OCI-LY1 (cell line): ENCODE results near the gene SOBP.
"Not testable (repeated sequence)": the region's sequence is repeated elsewhere in the genome, so short reads cannot be mapped to it uniquely, and the experiment has no call there.

Source experiments
- H2AFZ ChIP-seq: fragments of 200-600 bp; sonication (generic), shearing (Covaris generic); 2 replicates; pipeline ENCODE4 v1.6.0; 2014; ENCODE audit warnings: antibody characterized with exemption, mild to moderate bottlenecking, low read length
- H3F3A ChIP-seq: fragments of 200-600 bp; sonication (generic), shearing (Covaris generic); 2 replicates; pipeline ENCODE4 v1.6.0; 2014; ENCODE audit warnings: mild to moderate bottlenecking, antibody characterized with exemption, low read length, moderate library complexity; ENCODE audit not compliant: insufficient read depth
- H3K27ac ChIP-seq: fragments of 200-600 bp; sonication (generic); 2 replicates; pipeline ENCODE4 v1.5.1; 2014; ENCODE audit warnings: low read length, mixed run types, mild to moderate bottlenecking, low read depth; ENCODE audit not compliant: poor library complexity, severe bottlenecking
- H3K27me3 ChIP-seq: fragments of 200-600 bp; sonication (generic); 2 replicates; pipeline ENCODE4 v1.6.0; 2014; ENCODE audit warnings: antibody characterized with exemption, mild to moderate bottlenecking, low read length, moderate library complexity; ENCODE audit not compliant: insufficient read depth
- H3K36me3 ChIP-seq: fragments of 200-600 bp; sonication (generic); 2 replicates; pipeline ENCODE4 v1.6.1; 2014; ENCODE audit warnings: mild to moderate bottlenecking, antibody characterized with exemption, low read length, moderate library complexity, mixed read lengths; ENCODE audit not compliant: insufficient read depth
- H3K4me1 ChIP-seq: fragments of 200-600 bp; sonication (generic); 2 replicates; pipeline ENCODE4 v1.5.1; 2014; ENCODE audit warnings: mild to moderate bottlenecking, low read length, moderate library complexity; ENCODE audit not compliant: insufficient read depth, severe bottlenecking
- H3K4me2 ChIP-seq: fragments of 200-600 bp; sonication (generic), shearing (Covaris generic); 2 replicates; pipeline ENCODE4 v1.6.1; 2014; ENCODE audit warnings: low read length
- H3K4me3 ChIP-seq: fragments of 200-600 bp; sonication (generic); 2 replicates; pipeline ENCODE4 v1.5.1; 2014; ENCODE audit warnings: low read length, low read depth, mild to moderate bottlenecking, mixed read lengths; ENCODE audit not compliant: poor library complexity, severe bottlenecking
- H3K79me2 ChIP-seq: fragments of 200-600 bp; shearing (Covaris generic); 2 replicates; pipeline ENCODE4 v1.6.1; 2016; ENCODE audit warnings: mixed run types, low read length, mixed read lengths; ENCODE audit not compliant: insufficient read depth
- H3K9ac ChIP-seq: fragments of 200-600 bp; sonication (generic), shearing (Covaris generic); 2 replicates; pipeline ENCODE4 v1.6.1; 2014; ENCODE audit warnings: mild to moderate bottlenecking, low read length, mixed read lengths
- H3K9me2 ChIP-seq: fragments of 200-600 bp; sonication (generic), shearing (Covaris generic); 2 replicates; pipeline ENCODE4 v1.6.1; 2014; ENCODE audit warnings: low read depth, mild to moderate bottlenecking, low read length, mixed read lengths
- H3K9me3 ChIP-seq: fragments of 200-600 bp; shearing (Covaris generic); 2 replicates; pipeline ENCODE4 v1.6.1; 2014; ENCODE audit warnings: low read length, mixed read lengths
- H4K20me1 ChIP-seq: fragments of 200-600 bp; sonication (generic), shearing (Covaris generic); 2 replicates; pipeline ENCODE4 v1.6.0; 2016; ENCODE audit warnings: mild to moderate bottlenecking, low read length; ENCODE audit not compliant: insufficient read depth
- EZH2 ChIP-seq: fragments of 200-600 bp; sonication (generic), shearing (Covaris generic); IDR thresholded peaks from 2 replicates; pipeline ENCODE4 v1.8.0; 2017; ENCODE audit warnings: borderline replicate concordance, mixed run types, mild to moderate bottlenecking, antibody characterized with exemption, low read length, moderate library complexity, mixed read lengths
- TF ChIP-seq, protein P1 (sequence below): fragments of 200-600 bp; sonication (generic), shearing (Covaris generic); IDR thresholded peaks from 2 replicates; pipeline ENCODE4 v1.5.1; 2017; ENCODE audit warnings: mild to moderate bottlenecking, antibody characterized with exemption, low read length, moderate library complexity, mixed read lengths

The SOBP gene

DNA sequence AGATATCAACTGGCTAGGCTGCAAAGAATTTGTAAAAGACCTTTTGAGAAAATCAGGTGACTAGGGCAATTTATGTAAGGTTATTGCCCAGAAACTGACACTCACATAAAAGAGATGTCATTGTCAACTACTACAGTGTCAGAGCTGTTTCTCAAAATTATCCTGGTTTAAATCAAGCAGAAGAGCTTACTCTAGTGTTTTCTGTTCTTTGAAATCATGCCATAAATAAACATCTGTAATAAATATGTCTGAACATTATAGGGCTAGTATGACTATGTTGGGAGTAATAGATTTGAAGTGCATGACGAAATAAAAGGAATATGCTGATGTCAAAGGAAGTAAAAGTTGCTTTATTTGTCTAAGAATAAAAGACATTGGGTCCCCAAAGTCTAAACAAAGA is 19.6 kb upstream of the SOBP start:
- Histone ChIP-seq H3K4me3 (no peak overlapping the region), H3K27me3 (no peaks in the 10 kb centered on the region), H3K4me1 (peaks cover 4% of the 10 kb centered on the region), H3K9me2 (no peaks in the 10 kb centered on the region), H3K79me2 (no peaks in the 10 kb centered on the region), H3F3A (no peaks in the 10 kb centered on the region), H3K4me2 (no peak overlapping the region), H4K20me1 (no peaks in the 10 kb centered on the region), H2AFZ (no peak overlapping the region), H3K9me3 (no peaks in the 10 kb centered on the region), H3K36me3 (no peaks in the 10 kb centered on the region), H3K9ac (no peak overlapping the region), H3K27ac (no peak overlapping the region)
- no peak for TF ChIP-seq EZH2
- TF ChIP-seq, protein P1, sequence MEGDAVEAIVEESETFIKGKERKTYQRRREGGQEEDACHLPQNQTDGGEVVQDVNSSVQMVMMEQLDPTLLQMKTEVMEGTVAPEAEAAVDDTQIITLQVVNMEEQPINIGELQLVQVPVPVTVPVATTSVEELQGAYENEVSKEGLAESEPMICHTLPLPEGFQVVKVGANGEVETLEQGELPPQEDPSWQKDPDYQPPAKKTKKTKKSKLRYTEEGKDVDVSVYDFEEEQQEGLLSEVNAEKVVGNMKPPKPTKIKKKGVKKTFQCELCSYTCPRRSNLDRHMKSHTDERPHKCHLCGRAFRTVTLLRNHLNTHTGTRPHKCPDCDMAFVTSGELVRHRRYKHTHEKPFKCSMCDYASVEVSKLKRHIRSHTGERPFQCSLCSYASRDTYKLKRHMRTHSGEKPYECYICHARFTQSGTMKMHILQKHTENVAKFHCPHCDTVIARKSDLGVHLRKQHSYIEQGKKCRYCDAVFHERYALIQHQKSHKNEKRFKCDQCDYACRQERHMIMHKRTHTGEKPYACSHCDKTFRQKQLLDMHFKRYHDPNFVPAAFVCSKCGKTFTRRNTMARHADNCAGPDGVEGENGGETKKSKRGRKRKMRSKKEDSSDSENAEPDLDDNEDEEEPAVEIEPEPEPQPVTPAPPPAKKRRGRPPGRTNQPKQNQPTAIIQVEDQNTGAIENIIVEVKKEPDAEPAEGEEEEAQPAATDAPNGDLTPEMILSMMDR = no peak

DNA sequence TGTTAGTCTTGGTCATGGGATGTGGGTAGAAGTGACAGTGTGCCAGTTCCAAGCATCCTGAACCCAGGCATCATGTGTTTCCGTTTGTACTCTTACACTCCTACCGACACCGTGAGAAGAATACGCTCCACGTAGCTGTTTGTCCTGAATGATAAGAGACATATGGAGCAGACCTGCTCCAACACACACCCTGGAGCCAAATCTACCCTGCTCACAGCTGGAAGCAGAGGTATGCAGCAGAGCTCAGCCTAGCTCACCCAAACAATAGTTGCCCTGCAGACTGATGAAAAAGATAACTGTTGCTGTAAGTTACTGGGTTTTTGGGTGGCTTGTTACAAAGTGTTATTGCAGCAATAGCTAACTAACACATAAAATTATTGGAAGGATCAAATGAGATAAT is 16.3 kb upstream of the SOBP start:
- Histone ChIP-seq H3K4me2 (no peak overlapping the region), H3K4me3 (no peak overlapping the region), H3K9ac (no peak overlapping the region), H3K4me1 (peaks cover 5% of the 10 kb centered on the region), H3K9me3 (no peaks in the 10 kb centered on the region), H3K27me3 (no peaks in the 10 kb centered on the region), H3F3A (no peaks in the 10 kb centered on the region), H2AFZ (no peak overlapping the region), H3K36me3 (no peaks in the 10 kb centered on the region), H3K9me2 (no peaks in the 10 kb centered on the region), H4K20me1 (no peaks in the 10 kb centered on the region), H3K79me2 (no peaks in the 10 kb centered on the region), H3K27ac (no peak overlapping the region)
- TF ChIP-seq, protein P1 = no peak
- TF ChIP-seq EZH2 = no peak

DNA sequence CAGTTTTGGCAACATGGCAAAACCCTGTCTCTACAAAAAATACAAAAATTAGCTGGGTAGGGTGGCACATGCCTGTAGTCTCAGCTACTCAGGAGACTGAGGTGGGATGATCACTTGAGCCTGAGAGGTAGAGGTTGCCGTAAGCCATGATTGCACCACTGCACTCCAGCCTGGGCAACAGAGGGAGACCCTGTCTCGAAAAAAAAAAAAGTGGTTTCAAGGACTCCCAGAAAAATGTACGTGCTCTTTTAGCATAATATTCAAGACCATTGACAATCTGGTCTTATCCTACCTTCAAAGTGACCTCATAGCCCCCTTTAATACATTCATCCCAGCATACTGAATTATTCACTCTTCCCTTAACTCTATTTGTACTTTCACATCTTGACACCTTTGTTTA is 14.6 kb upstream of the SOBP start:
- not testable (repeated sequence) for H3K4me2 ChIP-seq, H3K9me2 ChIP-seq

DNA sequence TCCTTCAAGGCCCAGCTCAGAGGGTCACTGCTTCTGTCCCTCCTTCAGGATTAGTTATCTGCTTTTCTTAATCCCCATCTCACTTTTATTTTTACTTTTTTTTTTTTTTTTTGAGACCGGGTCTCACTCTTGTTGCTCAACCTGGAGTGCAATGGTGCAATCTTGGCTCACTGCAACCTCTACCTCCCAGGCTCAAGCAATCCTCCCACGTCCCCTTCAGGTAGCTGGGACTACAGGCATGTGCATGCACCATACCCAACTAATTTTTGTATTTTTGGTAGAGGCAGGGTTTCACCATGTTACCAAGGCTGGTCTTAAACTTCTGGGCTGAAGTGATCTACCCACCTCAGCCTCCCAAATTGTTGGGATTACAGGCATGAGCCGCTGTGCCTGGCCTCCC is 14.1 kb upstream of the SOBP start:
- not testable (repeated sequence) for H3K9me3 ChIP-seq, H3K27me3 ChIP-seq, H3K9me2 ChIP-seq, H3F3A ChIP-seq, H3K9ac ChIP-seq, H3K36me3 ChIP-seq, H3K4me3 ChIP-seq, H3K27ac ChIP-seq, H3K79me2 ChIP-seq, H4K20me1 ChIP-seq, H2AFZ ChIP-seq, H3K4me2 ChIP-seq
- peaks cover 15% of the 10 kb centered on the region for H3K4me1 ChIP-seq

More for the DNA sequence above, 14.6 kb upstream of the SOBP start:
- not testable (repeated sequence) for H3K79me2 ChIP-seq, H3F3A ChIP-seq, H2AFZ ChIP-seq, H3K4me3 ChIP-seq, H3K9ac ChIP-seq, H4K20me1 ChIP-seq, H3K9me3 ChIP-seq, H3K27me3 ChIP-seq, H3K27ac ChIP-seq, H3K36me3 ChIP-seq
- peaks cover 15% of the 10 kb centered on the region for H3K4me1 ChIP-seq
